Natural killer cell (primary cell): ENCODE data around the gene CHRNA5. TPM values are rescaled to one million over a fixed set of nuclear protein-coding genes. Genes with fewer than 3 reads are reported as not detected.
A peak's percentile ranks its signal among the peaks of the same experiment; 100 is the strongest.
"Not testable (repeated sequence)": the region's sequence is repeated elsewhere in the genome, so short reads cannot be mapped to it uniquely, and the experiment has no call there.

Experiments
- ATAC-seq, 3 donors: fragments of 150-1000 bp in 2 of 3; fragments of 200-7000 bp in 1 of 3; cut with Tn5 transposase; 1 replicate in 1 of 3; 2 replicates in 2 of 3; pipeline ENCODE4 v1.10.0; 2021; ENCODE audit warnings: mild to moderate bottlenecking in 2 of 3, moderate library complexity in 2 of 3
- DNase-seq, 2 donors: peaks; one replicate each; pipeline versions ENCODE4 v3.0.0 to v3.0.0-alpha.2; 2013 to 2021; ENCODE audit warnings: mixed read lengths in 1 of 2
- H3K27ac ChIP-seq: one replicate; pipeline ENCODE4 v1.5.1; 2013; ENCODE audit warnings: mild to moderate bottlenecking, low read length
- H3K27me3 ChIP-seq: one replicate; pipeline ENCODE4 v1.6.1; 2013; ENCODE audit warnings: low read length; ENCODE audit not compliant: control insufficient read depth, insufficient read depth
- H3K36me3 ChIP-seq: one replicate; pipeline ENCODE4 v1.6.1; 2013; ENCODE audit warnings: low read length; ENCODE audit not compliant: control insufficient read depth, insufficient read depth
- H3K4me1 ChIP-seq: one replicate; pipeline ENCODE4 v1.6.1; 2013; ENCODE audit warnings: low read length; ENCODE audit not compliant: control insufficient read depth, insufficient read depth
- H3K4me3 ChIP-seq: one replicate; pipeline ENCODE4 v1.5.1; 2013; ENCODE audit warnings: low read length
- H3K9me3 ChIP-seq: one replicate; pipeline ENCODE4 v1.6.1; 2013; ENCODE audit warnings: low read length; ENCODE audit not compliant: control insufficient read depth, insufficient read depth
- H3K27ac Mint-ChIP-seq, 2 donors: one replicate each; pipeline ENCODE4 v1.8.0; 2022; ENCODE audit warnings: mild to moderate bottlenecking in 2 of 2, mixed read lengths in 2 of 2, moderate library complexity in 1 of 2
- H3K27me3 Mint-ChIP-seq, 2 donors: one replicate each; pipeline ENCODE4 v1.8.0; 2022; ENCODE audit warnings: low read depth in 2 of 2, mixed read lengths in 2 of 2
- H3K36me3 Mint-ChIP-seq: one replicate; pipeline ENCODE4 v1.8.0; 2022; ENCODE audit warnings: mixed read lengths
- H3K4me1 Mint-ChIP-seq, 2 donors: one replicate each; pipeline ENCODE4 v1.8.0; 2022; ENCODE audit warnings: mixed read lengths in 2 of 2
- H3K4me3 Mint-ChIP-seq: one replicate; pipeline ENCODE4 v1.8.0; 2022; ENCODE audit warnings: mild to moderate bottlenecking, moderate library complexity, mixed read lengths
- H3K9me3 Mint-ChIP-seq, 2 donors: one replicate each; pipeline ENCODE4 v1.8.0; 2022; ENCODE audit warnings: mixed read lengths in 2 of 2
- WGBS: methylation state at CpG from one replicate; pipeline ENCODE4 v1.1.7; 2013; ENCODE audit warnings: missing lambda C conversion rate; ENCODE audit not compliant: insufficient coverage; 5-methylcytosine and 5-hydroxymethylcytosine counted together
- intact Hi-C: fragments of 100-400 bp; cut with micrococcal nuclease; formaldehyde crosslinking; loops from one replicate; pipeline ENCODE4 v1.14.2; 2022
- total RNA-seq, 4 donors: library from RNA; stranded (reverse); fragments of 120-200 nt in 1 of 4; gene quantifications; one replicate each; pipeline versions ENCODE4 v1.2.3 to v1.2.4, GENCODE V29; 2013 to 2022
- TF ChIP-seq, protein P1 (sequence below): fragments of 200-600 bp; IDR thresholded peaks from one replicate; pipeline ENCODE4 v1.8.0; 2022; ENCODE audit warnings: antibody characterized with exemption

The CHRNA5 gene
- total RNA-seq, 3 donors from 2014 or later (not counting 1 experiment from before 2014, with no cell fraction given): 0.23 to 0.45 (median 0.42) TPM

DNA sequence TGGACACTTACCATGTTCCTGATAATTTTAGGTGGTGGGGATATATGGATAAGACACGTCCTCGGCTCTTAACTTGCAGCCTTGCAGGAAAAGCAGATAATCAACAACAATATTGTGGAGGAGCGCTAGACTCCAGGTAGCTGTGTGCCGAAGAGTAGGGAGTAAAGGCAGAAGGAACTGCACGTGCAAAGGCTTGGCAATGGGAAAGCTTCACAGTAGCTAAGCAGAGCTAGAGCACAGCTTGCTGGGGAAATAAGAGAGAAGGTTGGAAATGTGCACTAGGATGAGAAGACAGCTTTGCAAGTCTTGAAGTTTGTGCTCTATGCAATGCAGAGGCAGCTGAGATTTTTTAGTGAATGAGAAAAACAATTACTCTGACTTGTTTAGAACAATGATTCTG is 12.7 kb upstream of the CHRNA5 start:
- Histone ChIP-seq H3K27me3 (no peaks in the 10 kb centered on the region), H3K27ac (no peak overlapping the region), H3K9me3 (no peaks in the 10 kb centered on the region), H3K4me3 (no peak overlapping the region), H3K36me3 (peaks cover 33% of the 10 kb centered on the region), H3K4me1 (no peaks in the 10 kb centered on the region)
- WGBS: 92% methylated on average over 5 of the region's 5 CpGs
- TF ChIP-seq, protein P1, sequence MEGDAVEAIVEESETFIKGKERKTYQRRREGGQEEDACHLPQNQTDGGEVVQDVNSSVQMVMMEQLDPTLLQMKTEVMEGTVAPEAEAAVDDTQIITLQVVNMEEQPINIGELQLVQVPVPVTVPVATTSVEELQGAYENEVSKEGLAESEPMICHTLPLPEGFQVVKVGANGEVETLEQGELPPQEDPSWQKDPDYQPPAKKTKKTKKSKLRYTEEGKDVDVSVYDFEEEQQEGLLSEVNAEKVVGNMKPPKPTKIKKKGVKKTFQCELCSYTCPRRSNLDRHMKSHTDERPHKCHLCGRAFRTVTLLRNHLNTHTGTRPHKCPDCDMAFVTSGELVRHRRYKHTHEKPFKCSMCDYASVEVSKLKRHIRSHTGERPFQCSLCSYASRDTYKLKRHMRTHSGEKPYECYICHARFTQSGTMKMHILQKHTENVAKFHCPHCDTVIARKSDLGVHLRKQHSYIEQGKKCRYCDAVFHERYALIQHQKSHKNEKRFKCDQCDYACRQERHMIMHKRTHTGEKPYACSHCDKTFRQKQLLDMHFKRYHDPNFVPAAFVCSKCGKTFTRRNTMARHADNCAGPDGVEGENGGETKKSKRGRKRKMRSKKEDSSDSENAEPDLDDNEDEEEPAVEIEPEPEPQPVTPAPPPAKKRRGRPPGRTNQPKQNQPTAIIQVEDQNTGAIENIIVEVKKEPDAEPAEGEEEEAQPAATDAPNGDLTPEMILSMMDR: no peak
- ATAC-seq (no peak), DNase-seq (no peak)
- Mint-ChIP-seq H3K4me1 (no peaks in the 10 kb centered on the region), H3K4me3 (no peak overlapping the region), H3K27ac (no peak overlapping the region), H3K36me3 (peaks cover 20% of the 10 kb centered on the region), H3K9me3 (no peaks in the 10 kb centered on the region), H3K27me3 (no peaks in the 10 kb centered on the region)
- intact Hi-C loops: no loop called here

DNA sequence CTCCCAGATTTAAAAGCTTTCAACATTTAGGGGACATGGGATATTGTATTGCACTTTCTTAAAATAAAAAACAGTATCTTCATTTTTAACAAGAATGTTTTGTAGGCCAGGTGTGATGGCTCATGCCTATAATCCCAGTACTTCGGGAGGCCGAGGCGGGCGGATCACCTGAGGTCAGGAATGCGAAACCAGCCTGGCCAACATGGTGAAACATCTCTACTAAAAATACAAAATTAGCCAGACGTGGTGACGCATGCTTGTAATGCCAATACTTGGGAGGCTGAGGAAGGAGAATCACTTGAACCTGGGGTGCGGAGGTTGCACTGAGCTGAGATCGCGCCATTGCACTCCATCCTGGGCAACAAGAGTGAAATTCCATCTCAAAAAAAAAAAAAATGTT is 5.1 kb upstream of the CHRNA5 start:
- H3K27me3 ChIP-seq, H3K4me3 Mint-ChIP-seq, ATAC-seq, H3K9me3 Mint-ChIP-seq, H3K4me3 ChIP-seq, H3K27ac ChIP-seq, H3K27ac Mint-ChIP-seq, DNase-seq, H3K9me3 ChIP-seq, H3K36me3 Mint-ChIP-seq, intact Hi-C loops, H3K27me3 Mint-ChIP-seq, H3K4me1 ChIP-seq, H3K36me3 ChIP-seq: not testable (repeated sequence)
- 95% methylated on average over 9 of the region's 10 CpGs for WGBS
- peaks cover 10 to 12% of the 10 kb centered on the region in 2 donors for H3K4me1 Mint-ChIP-seq

DNA sequence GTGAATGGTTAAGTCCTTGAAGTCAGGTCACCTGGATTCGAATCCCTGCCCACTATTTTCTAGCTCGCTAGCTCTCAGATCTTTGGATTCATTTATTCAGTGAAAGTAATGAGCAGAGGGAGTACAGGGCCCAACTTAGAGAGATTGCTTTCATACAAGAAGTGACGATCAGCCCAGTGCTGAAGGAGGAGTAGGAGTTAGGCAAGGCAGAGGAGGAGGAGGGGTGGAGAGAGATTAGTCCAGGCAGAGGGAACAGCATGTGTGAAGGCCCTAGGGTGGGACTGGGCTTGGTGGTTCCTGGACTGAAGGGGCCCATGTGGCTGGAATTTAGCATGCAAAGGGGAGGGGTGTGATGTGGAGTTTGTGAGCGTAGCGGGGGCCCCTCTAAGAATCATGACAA is 3.8 kb upstream of the CHRNA5 start:
- no peak for ATAC-seq
- no peaks in the 10 kb centered on the region for H3K36me3 Mint-ChIP-seq
- intact Hi-C loops: no loop called here
- peaks cover 3 to 10% of the 10 kb centered on the region in 2 donors for H3K27me3 Mint-ChIP-seq
- peaks cover 2% of the 10 kb centered on the region for H3K27me3 ChIP-seq
- H3K4me3 ChIP-seq: no peak overlapping the region
- no peaks in the 10 kb centered on the region for H3K9me3 ChIP-seq
- H3K9me3 Mint-ChIP-seq: no peaks in the 10 kb centered on the region
- H3K27ac Mint-ChIP-seq: no peak overlapping the region
- peaks cover 17 to 19% of the 10 kb centered on the region in 2 donors for H3K4me1 Mint-ChIP-seq
- H3K4me3 Mint-ChIP-seq: no peak overlapping the region
- DNase-seq: no peak
- H3K4me1 ChIP-seq: peaks cover 17% of the 10 kb centered on the region
- TF ChIP-seq, protein P1: no peak
- no peaks in the 10 kb centered on the region for H3K36me3 ChIP-seq
- H3K27ac ChIP-seq: no peak overlapping the region
- 91% methylated on average over 5 of the region's 5 CpGs for WGBS

DNA sequence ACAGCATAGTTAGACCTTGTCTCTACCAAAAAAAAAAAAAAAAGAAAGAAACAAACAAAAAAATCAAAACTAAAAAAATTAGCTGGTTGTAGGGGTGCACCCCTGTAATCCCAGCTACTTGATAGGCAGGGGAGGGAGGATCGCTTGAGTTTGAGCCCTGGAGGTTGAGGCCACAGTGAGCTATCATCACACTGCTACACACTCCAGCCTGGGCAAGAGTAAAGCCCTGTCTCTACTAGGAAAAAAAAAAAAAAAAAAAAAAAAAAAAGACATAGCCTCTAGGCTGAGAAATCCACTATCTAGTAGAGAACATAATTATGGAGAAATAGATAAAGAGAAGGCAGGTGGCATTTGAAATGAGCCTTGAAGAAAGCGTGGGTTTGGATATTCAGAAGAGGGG is 2.2 kb upstream of the CHRNA5 start:
- Histone ChIP-seq H3K27me3 (peaks cover 5% of the 10 kb centered on the region), H3K4me1 (peaks cover 17% of the 10 kb centered on the region), H3K4me3 (no peak overlapping the region), H3K9me3 (no peaks in the 10 kb centered on the region), H3K36me3 (no peaks in the 10 kb centered on the region), H3K27ac (no peak overlapping the region)
- H3K36me3 Mint-ChIP-seq: no peaks in the 10 kb centered on the region
- H3K27me3 Mint-ChIP-seq: peaks cover 16 to 19% of the 10 kb centered on the region in 2 donors
- WGBS: 94% methylated on average over 1 of the region's 2 CpGs
- no peaks in the 10 kb centered on the region for H3K9me3 Mint-ChIP-seq
- peak overlapping the region; percentile 21 for H3K4me3 Mint-ChIP-seq
- intact Hi-C loops: no loop called here
- H3K4me1 Mint-ChIP-seq: peaks cover 22 to 23% of the 10 kb centered on the region in 2 donors
- DNase-seq (no peak), ATAC-seq (no peak)
- H3K27ac Mint-ChIP-seq: no peak overlapping the region
- TF ChIP-seq, protein P1: no peak
